GM18951 (cell line): ENCODE results near the gene SLITRK4.

Experiments used
- POLR2A ChIP-seq: IDR thresholded peaks from 4 replicates; pipeline ENCODE4 v1.6.1; 2011; ENCODE audit warnings: mild to moderate bottlenecking; ENCODE audit not compliant: insufficient read length, insufficient read depth; ENCODE audit errors: extremely low read depth
- in situ Hi-C: fragments of 300-500 bp; cut with MboI; formaldehyde crosslinking; loops from one replicate; pipeline ENCODE4 v1.12.0; 2022; ENCODE audit warnings: low sequenced_read_pairs, mixed read lengths, inconsistent platforms; ENCODE audit not compliant: unreplicated experiment

SLITRK4 gene

DNA sequence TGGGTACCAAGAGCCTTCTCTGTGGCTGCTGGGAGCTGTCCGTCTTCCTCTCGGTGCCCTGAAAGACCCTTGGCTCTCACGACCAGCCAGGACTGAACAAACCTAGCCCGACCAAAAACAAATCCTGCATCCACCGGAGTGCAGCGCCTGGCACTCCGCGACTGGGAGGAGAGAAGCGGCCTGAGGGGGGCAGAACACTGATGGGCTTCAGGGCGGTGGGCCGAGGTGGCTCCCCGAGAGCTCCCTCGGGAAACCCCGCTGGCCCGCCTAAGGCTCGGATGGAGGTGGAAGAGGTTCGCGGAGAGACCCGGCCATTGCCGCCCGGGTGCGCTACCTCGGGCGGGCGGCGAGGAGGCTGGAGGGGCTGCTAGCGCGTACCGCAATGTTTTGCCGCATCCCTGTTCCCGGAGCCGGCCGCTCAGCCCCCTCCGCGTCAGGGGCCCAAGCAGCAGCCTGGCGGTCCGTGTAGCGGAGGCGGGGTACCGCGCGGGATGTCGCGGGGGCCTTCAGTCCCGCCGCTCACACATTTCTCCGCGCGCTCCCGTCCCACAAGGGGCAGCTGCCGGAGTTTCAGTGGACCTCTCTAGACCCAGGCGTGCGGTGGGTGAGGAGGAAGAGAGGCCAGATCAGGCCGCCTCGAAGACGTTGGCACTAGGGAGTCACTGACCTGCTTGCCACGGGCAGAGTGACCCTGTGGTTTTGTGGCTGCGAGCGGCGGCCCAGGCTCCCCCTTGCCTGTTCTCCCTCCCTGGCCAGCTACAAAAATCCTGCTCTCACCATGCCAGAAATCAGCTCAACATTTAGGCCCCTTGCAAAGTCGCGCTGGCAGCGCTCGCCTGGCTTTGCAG is 2.2 kb downstream of the SLITRK4 start:
- in situ Hi-C loops, result no loop called here
- TF ChIP-seq POLR2A, result no peak

DNA sequence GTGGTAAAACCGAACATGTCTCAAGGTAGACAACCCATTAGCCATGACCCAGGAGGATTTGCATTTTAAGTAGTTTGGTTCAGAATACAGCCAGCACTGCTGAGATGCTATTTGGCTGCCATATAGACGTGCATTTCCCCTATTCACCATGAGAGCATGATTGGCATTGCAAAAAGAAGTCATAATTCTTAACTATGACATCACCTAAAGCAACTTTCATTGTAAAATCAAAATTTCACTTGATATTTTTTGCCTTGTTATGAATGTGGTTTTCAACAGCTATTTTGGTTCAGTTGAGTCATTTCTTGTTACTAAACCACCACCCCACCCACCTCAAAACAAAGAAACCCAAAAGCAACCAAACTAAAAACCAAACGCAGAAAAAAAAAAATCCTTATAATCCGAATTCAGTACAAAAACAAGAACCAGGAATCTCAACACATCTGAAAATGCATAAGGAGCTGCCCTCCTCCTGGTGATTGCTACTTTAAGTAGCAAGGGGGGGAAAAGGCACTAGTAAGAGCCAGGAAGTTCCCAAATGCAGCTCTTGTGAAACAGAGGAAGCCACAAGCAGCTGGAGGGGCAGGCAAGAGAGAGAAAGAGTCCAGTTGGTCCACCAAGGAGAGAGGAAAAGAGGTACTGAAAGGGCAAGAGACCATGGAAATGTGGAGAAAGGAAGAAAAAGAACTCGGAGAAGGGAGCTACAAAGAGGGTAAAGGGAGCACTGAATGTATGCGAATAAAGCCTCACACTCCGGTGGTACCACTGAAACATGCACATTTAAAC is 3.1 kb downstream of the SLITRK4 start:
- in situ Hi-C loops, result no loop called here
- no peak for TF ChIP-seq POLR2A

GRCh38 chrX:143623657-143624056 is 12.2 kb downstream of the SLITRK4 start:
- in situ Hi-C loops, result no loop called here
- TF ChIP-seq POLR2A, result no peak

GRCh38 chrX:143621276-143621675 is 14.6 kb downstream of the SLITRK4 start:
- in situ Hi-C loops, result no loop called here
- no peak for TF ChIP-seq POLR2A

DNA sequence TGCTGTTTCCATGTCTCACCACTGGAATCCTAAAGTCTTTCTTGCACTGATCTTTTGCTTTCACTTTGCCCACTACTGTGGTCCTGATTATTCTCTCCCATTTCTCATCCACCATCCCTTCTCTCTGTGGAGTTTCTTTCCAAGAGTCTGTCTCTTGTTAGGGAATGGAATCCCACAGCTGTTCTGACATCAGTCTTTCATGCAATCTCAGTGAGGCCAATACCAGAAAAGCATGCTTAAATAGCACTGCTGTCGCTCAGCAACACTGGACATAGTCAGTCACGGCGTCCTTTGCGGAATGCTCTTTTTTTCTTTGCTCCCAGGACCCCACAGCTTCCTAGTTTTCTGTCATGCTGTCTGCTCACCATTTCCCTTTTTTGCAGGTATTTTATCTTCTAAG is 20.1 kb downstream of the SLITRK4 start:
- in situ Hi-C loops, result no loop called here
- no peak for TF ChIP-seq POLR2A

GRCh38 chrX:143601809-143602208 is 34.1 kb downstream of the SLITRK4 start:
- TF ChIP-seq POLR2A, result no peak
- in situ Hi-C loops, result no loop called here

DNA sequence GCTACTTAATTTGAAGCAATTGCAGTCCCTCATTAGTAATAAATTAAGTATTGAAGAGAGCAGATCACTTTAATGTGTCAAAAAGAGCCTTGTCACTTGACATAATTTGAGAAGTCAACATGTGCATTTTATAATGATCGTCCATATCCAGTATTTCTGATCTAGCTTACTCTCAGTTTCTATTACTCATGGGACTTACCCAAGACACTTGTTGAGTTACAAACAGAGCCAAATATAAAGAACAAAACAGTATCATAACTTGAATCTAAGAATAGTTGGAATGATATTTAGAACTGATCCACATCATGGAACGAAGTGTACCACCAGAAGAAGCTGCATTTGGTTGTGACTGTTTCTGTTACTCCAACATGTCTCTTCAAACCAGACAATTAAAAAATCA is 54.7 kb downstream of the SLITRK4 start:
- in situ Hi-C loops, result no loop called here
- TF ChIP-seq POLR2A, result no peak

- TF ChIP-seq POLR2A, result no peak
- in situ Hi-C loops, result no loop called here
These were observed 55.6 kb downstream of the SLITRK4 start for GRCh38 chrX:143580266-143580665.
